ENCODE results near the gene SSBP2. TPM values are rescaled to one million over a fixed set of nuclear protein-coding genes. Genes with fewer than 3 reads are reported as not detected.

SSBP2 gene
- total and polyA plus RNA-seq, 8 donors, result 0.87 to 86.2 (median 24.6) TPM

DNA sequence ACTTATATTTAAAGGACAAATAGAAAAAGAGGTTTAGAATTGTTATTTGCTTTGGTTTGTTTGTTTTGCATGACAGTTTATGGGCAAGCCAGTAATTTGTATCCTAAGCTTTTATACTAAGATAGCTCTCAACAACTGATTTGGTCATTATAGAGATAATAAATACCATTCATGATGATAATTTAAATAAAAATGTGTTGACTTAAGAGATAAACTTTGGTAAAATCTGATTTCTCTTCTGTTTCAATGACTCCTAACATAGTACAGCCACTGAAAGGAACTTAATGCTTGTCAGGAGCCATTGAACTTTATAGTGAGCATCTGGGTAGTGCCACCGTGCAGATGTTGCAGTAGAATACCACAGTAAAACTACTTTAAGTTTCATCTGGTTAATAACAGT lies 196.2 kb downstream of the SSBP2 start:
- TF ChIP-seq POLR2AphosphoS5 (IDR thresholded peaks at IDR 0.05) (no peak), POLR2A (IDR thresholded peaks at IDR 0.05) (no peak), EP300 (IDR thresholded peaks at IDR 0.05) (no peak)
- TF ChIP-seq, protein P1, sequence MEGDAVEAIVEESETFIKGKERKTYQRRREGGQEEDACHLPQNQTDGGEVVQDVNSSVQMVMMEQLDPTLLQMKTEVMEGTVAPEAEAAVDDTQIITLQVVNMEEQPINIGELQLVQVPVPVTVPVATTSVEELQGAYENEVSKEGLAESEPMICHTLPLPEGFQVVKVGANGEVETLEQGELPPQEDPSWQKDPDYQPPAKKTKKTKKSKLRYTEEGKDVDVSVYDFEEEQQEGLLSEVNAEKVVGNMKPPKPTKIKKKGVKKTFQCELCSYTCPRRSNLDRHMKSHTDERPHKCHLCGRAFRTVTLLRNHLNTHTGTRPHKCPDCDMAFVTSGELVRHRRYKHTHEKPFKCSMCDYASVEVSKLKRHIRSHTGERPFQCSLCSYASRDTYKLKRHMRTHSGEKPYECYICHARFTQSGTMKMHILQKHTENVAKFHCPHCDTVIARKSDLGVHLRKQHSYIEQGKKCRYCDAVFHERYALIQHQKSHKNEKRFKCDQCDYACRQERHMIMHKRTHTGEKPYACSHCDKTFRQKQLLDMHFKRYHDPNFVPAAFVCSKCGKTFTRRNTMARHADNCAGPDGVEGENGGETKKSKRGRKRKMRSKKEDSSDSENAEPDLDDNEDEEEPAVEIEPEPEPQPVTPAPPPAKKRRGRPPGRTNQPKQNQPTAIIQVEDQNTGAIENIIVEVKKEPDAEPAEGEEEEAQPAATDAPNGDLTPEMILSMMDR (IDR thresholded peaks at IDR 0.05), result no peak
- WGBS, 5 donors, result 76 to 88% (median 83%) methylated on average over 1 of the region's 1 CpG
- no peak overlapping the region for H3K4me3 ChIP-seq
- H3K27me3 ChIP-seq, result no peaks in the 10 kb centered on the region
- intact Hi-C loops (cut with DNase I; ENCODE audit: low total_unique reads), result no loop called here
- H3K9me3 ChIP-seq, result no peaks in the 10 kb centered on the region
- peaks cover 4 to 17% (median 12%) of the 10 kb centered on the region in 4 donors for H3K4me1 ChIP-seq
- peaks cover 0 to 7% (median 2%) of the 10 kb centered on the region in 4 donors for H3K36me3 ChIP-seq
- H3K27ac ChIP-seq, result no peak overlapping the region
- DNase-seq, result no peak

DNA sequence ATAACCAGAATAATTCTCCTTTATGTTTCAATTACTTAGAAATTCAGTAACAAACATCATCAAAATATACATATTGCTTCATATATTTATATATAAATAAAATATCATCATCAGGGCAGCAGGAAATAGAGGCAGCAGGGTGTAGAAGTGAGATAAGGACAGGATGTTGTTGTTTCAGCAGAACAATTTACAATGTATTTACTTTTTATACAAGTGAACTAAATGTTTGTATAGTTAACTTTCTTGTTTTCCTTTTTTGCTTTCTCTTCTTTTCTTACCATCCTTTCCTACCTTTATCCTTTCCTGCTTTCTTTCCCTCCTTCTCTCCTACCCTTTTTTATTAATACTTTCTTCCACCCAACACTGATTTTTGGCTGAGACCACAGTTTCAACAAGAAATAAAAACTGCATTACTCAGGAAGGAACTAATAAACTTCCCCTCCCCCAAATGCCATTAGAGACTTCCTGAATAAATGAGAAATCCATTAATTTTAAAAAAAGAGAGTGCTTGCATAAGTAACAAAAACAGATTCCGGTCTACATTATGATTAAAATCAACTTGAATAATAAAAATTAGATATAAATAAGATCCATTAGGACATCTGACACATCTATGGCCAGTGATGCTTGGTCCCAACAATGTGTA lies 197.2 kb downstream of the SSBP2 start:
- no peak for TF ChIP-seq POLR2A (IDR thresholded peaks at IDR 0.05)
- TF ChIP-seq, protein P1 (IDR thresholded peaks at IDR 0.05), result no peak
- Histone ChIP-seq H3K27me3 (no peaks in the 10 kb centered on the region), H3K27ac (no peak overlapping the region), H3K4me3 (no peak overlapping the region), H3K9me3 (no peaks in the 10 kb centered on the region), H3K36me3 (peaks cover 0 to 7% (median 2%) of the 10 kb centered on the region in 4 donors), H3K4me1 (peaks cover 4 to 17% (median 12%) of the 10 kb centered on the region in 4 donors)
- peak in 1 of 2 donors; percentile 12 for DNase-seq
- 65 to 75% (median 67%) methylated on average over 1 of the region's 1 CpG for WGBS, 5 donors
- intact Hi-C loops (cut with DNase I; ENCODE audit: low total_unique reads), result no loop called here

DNA sequence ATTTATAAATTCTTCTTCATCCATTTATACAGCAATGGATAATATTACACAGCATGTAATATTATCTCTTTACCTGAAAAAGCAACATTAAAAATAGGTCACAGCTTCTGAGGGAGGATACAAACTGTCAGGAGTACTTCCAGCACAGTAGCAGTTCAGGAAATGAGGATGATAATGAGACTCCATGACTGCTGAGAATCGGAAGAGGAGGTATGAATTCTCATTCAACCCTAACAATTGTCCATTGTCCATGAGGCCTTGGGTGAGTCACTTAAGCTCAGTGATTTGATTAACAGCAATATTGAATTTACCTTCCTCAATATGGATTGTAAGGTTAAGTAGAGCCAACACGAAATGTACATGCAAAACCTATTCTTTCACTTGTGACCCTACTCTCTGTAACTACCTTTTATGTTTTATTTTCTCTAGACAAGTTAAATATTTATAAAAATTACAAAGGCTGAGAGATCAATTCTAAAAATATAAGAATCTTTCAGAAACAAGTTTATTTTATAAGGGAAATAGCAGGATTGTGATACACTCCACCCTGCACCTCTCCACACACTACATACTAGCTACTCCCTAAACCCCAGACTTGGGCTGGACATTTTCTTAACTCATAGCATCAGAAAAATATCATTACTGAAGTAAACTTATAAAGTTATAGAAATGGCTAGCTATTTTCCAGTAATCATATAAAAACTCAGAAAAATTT lies 197.9 kb downstream of the SSBP2 start:
- Histone ChIP-seq H3K4me1 (peaks cover 4 to 17% (median 12%) of the 10 kb centered on the region in 4 donors), H3K27ac (no peak overlapping the region), H3K36me3 (peaks cover 0 to 7% (median 5%) of the 10 kb centered on the region in 4 donors), H3K27me3 (no peaks in the 10 kb centered on the region), H3K4me3 (no peak overlapping the region), H3K9me3 (no peaks in the 10 kb centered on the region)
- TF ChIP-seq POLR2AphosphoS5 (IDR thresholded peaks at IDR 0.05) (no peak), EP300 (IDR thresholded peaks at IDR 0.05) (no peak), POLR2A (IDR thresholded peaks at IDR 0.05) (no peak)
- TF ChIP-seq, protein P1 (IDR thresholded peaks at IDR 0.05), result no peak
- 55 to 65% (median 58%) methylated on average over 2 of the region's 2 CpGs for WGBS, 5 donors
- intact Hi-C loops (cut with DNase I; ENCODE audit: low total_unique reads), result no loop called here
- DNase-seq, result peak in 1 of 2 donors; percentile 3

DNA sequence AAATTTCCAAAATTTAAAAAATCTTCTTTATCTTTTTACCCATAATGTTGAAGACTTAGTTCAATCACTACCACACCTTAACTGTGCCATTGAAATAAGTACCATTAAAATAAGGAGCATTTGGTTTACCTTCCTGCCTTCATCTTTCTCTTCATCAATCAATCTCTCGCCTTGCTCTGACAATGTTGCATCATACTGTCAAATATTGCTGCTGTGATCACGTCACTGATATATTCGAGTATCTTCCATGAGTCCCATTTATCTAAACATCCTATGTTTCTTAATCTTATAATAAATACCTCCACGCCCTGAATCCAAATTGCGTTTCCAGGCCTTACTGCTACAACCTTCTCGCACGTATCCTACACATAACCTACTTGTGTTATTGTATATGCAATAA lies 201.8 kb downstream of the SSBP2 start:
- TF ChIP-seq, protein P1 (IDR thresholded peaks at IDR 0.05), result no peak
- TF ChIP-seq EP300 (IDR thresholded peaks at IDR 0.05), result no peak
- no peak for TF ChIP-seq POLR2A (IDR thresholded peaks at IDR 0.05)
- no peak for TF ChIP-seq POLR2AphosphoS5 (IDR thresholded peaks at IDR 0.05)

More for the DNA sequence above, 201.8 kb downstream of the SSBP2 start:
- 94 to 97% (median 96%) methylated on average over 7 of the region's 7 CpGs for WGBS, 5 donors
- Histone ChIP-seq H3K4me1 (peaks cover 4 to 21% (median 15%) of the 10 kb centered on the region in 4 donors), H3K36me3 (peaks cover 0 to 7% (median 5%) of the 10 kb centered on the region in 4 donors), H3K4me3 (no peak overlapping the region), H3K9me3 (no peaks in the 10 kb centered on the region), H3K27me3 (no peaks in the 10 kb centered on the region), H3K27ac (no peak overlapping the region)
- no peak for DNase-seq
- intact Hi-C loops (cut with DNase I; ENCODE audit: low total_unique reads), result no loop called here

Measured in stomach (tissue), 9 donors.